K562 (cell line): ENCODE data around the gene KIF26B. TPM values are rescaled to one million over a fixed set of nuclear protein-coding genes. Genes with fewer than 3 reads are reported as not detected.

ENCODE experiments used
- ATAC-seq: fragments of 200-7000 bp; cut with Tn5 transposase; 3 replicates; pipeline ENCODE4 v1.9.1; 2020; ENCODE audit warnings: moderate library complexity
- BruUV-seq: library from RNA; stranded (reverse); fragments of 400-500 nt; replicated peaks from 2 replicates; lab custom pipeline; 2021; lab: Mats Ljungman, UMichigan
- CTCF ChIA-PET: fragments of 300-600 bp; formaldehyde crosslinking; extraction: SDS; loops from one replicate; lab custom pipeline; 2021; ENCODE audit warnings: low intra/inter-chr PET ratio; lab: Yijun Ruan, JAX
- POLR2A ChIA-PET: fragments of 300-600, 350-650 bp; sonication (Branson Sonifier 250); formaldehyde crosslinking; extraction: SDS; loops from one replicate; lab custom pipeline; 2021; ENCODE audit warnings: antibody characterized with exemption, inconsistent platforms; lab: Yijun Ruan, JAX
- DNase-seq, 4 experiments: peaks; one replicate each; pipeline versions ENCODE4 v3.0.0 to v3.0.0-alpha.2; 2011 to 2018; ENCODE audit warnings: low spot score in 3 of 4, mixed read lengths in 3 of 4; ENCODE audit errors: extremely low read depth in 1 of 4
- FAIRE-seq: peaks from 2 replicates; lab custom pipeline; 2011; peaks lifted over from hg19 to GRCh38; lab: Jason Lieb, UNC
- H2AFZ ChIP-seq: 2 replicates; pipeline ENCODE4 v1.6.0; 2011; ENCODE audit warnings: low read depth, low read length, control low read depth, inconsistent platforms
- H3K27ac ChIP-seq: fragments of 200-600 bp; 3 replicates; pipeline ENCODE4 v1.8.0; 2011; ENCODE audit warnings: low read depth, mild to moderate bottlenecking, control low read depth, inconsistent platforms, low read length, moderate library complexity, mixed read lengths; ENCODE audit errors: extremely low read depth
- H3K27me3 ChIP-seq, 2 experiments: fragments of 300-600 bp in 1 of 2; 2 replicates in 1 of 2; 3 replicates in 1 of 2; pipeline versions ENCODE4 v1.6.0 to v1.8.0; 2011; ENCODE audit warnings: inconsistent platforms in 2 of 2, low read length in 2 of 2, mild to moderate bottlenecking in 1 of 2, mixed read lengths in 1 of 2, moderate library complexity in 1 of 2; ENCODE audit not compliant: control insufficient read depth in 2 of 2, insufficient read depth in 2 of 2
- H3K36me3 ChIP-seq: fragments of 300-600 bp; 3 replicates; pipeline ENCODE4 v1.8.0; 2011; ENCODE audit warnings: mild to moderate bottlenecking, low read length, inconsistent platforms; ENCODE audit not compliant: control insufficient read depth, insufficient read depth
- H3K4me1 ChIP-seq, 2 experiments: fragments of 200-600 bp in 1 of 2; replicated peaks in 1 of 2; 2 replicates in 1 of 2; 3 replicates in 1 of 2; pipeline versions ENCODE4 v1.5.1 to v1.8.0; 2011; ENCODE audit warnings: inconsistent platforms in 2 of 2, low read length in 2 of 2, mild to moderate bottlenecking in 1 of 2, mixed read lengths in 1 of 2, moderate library complexity in 1 of 2; ENCODE audit not compliant: control insufficient read depth in 2 of 2, insufficient read depth in 2 of 2
- H3K4me2 ChIP-seq: 2 replicates; pipeline ENCODE4 v1.6.1; 2011; ENCODE audit warnings: low read length, control low read depth, inconsistent platforms, mixed read lengths; ENCODE audit not compliant: insufficient read depth
- H3K4me3 ChIP-seq: fragments of 200-600 bp; sonication (generic), shearing (Covaris generic); 2 replicates; pipeline ENCODE4 v1.5.1; 2016; ENCODE audit warnings: control low read depth, inconsistent platforms
- H3K79me2 ChIP-seq: fragments of 200-600 bp; 3 replicates; pipeline ENCODE4 v1.8.0; 2011; ENCODE audit warnings: low read length, inconsistent platforms; ENCODE audit not compliant: control insufficient read depth, insufficient read depth
- H3K9ac ChIP-seq, 2 experiments: 2 replicates each; pipeline versions ENCODE4 v1.6.0 to v1.6.1; 2011; ENCODE audit warnings: low read depth in 2 of 2, low read length in 2 of 2, control low read depth in 1 of 2, inconsistent platforms in 1 of 2, mild to moderate bottlenecking in 1 of 2, mixed read lengths in 1 of 2; ENCODE audit not compliant: insufficient read depth in 1 of 2
- H3K9me1 ChIP-seq: one replicate; pipeline ENCODE4 v1.6.0; 2011; ENCODE audit warnings: inconsistent platforms, mild to moderate bottlenecking, low read length, moderate library complexity; ENCODE audit not compliant: control insufficient read depth, insufficient read depth
- H3K9me3 ChIP-seq: replicated peaks from 2 replicates; pipeline ENCODE4 v1.5.1; 2011; ENCODE audit warnings: low read depth, low read length, inconsistent platforms; ENCODE audit not compliant: control insufficient read depth, insufficient read depth
- H4K20me1 ChIP-seq: replicated peaks from 2 replicates; pipeline ENCODE4 v1.6.1; 2011; ENCODE audit warnings: low read length, inconsistent platforms, mixed read lengths; ENCODE audit not compliant: control insufficient read depth, insufficient read depth
- ATF1 ChIP-seq, 2 experiments: fragments of 450-650 bp in 1 of 2; IDR thresholded peaks; 2 replicates each; pipeline ENCODE4 v1.6.1; 2016; ENCODE audit warnings: missing compliant biosample characterization in 1 of 2, missing genetic modification characterization in 1 of 2
- BRCA1 ChIP-seq, 2 experiments: fragments of 450-650 bp in 1 of 2; sonication (generic) in 1 of 2; formaldehyde crosslinking in 1 of 2; IDR thresholded peaks; 2 replicates each; pipeline versions ENCODE4 v1.5.0 to v1.6.1; 2017 to 2020; ENCODE audit warnings: mild to moderate bottlenecking in 1 of 2, missing genetic modification reagents in 1 of 2
- HEY1 ChIP-seq: fragments of 250-450 bp; sonication (Bioruptor Pico); IDR thresholded peaks from 2 replicates; pipeline ENCODE4 v1.5.0; 2020; ENCODE audit warnings: mild to moderate bottlenecking, moderate library complexity, borderline replicate concordance
- HNRNPL ChIP-seq: fragments of 200-400 bp; formaldehyde crosslinking; IDR thresholded peaks from 2 replicates; pipeline ENCODE4 v1.6.1; 2017; ENCODE audit warnings: low read depth, mild to moderate bottlenecking, low read length
- KLF13 ChIP-seq: fragments of 450-650 bp; IDR thresholded peaks from 2 replicates; pipeline ENCODE4 v1.6.1; 2016; ENCODE audit warnings: missing genetic modification characterization, low read depth, mild to moderate bottlenecking, missing compliant biosample characterization, moderate library complexity, borderline replicate concordance
- PURB ChIP-seq: sonication (generic); formaldehyde crosslinking; IDR thresholded peaks from 2 replicates; pipeline ENCODE4 v1.9.0; 2021; ENCODE audit warnings: low read depth, mild to moderate bottlenecking, missing genetic modification reagents
- THRB ChIP-seq: fragments of 450-650 bp; formaldehyde crosslinking; conservative IDR thresholded peaks from 2 replicates; pipeline ENCODE4 v1.4.0; 2022; ENCODE audit warnings: mild to moderate bottlenecking, missing genetic modification characterization
- ZEB2 ChIP-seq: fragments of 450-650 bp; IDR thresholded peaks from 2 replicates; pipeline ENCODE4 v1.6.1; 2016
- ZFP36 ChIP-seq: fragments of 150-350 bp; IDR thresholded peaks from 2 replicates; pipeline ENCODE4 v1.6.1; 2018; ENCODE audit warnings: low read length, low read depth; ENCODE audit not compliant: partially characterized antibody
- ZNF280A ChIP-seq: fragments of 450-650 bp; IDR thresholded peaks from 2 replicates; pipeline ENCODE4 v1.6.1; 2018; ENCODE audit warnings: mild to moderate bottlenecking, low read depth; ENCODE audit not compliant: partially characterized antibody
- WGBS: fragments of 100-300 bp; shearing (Covaris generic); methylation state at CpG from one replicate; pipeline ENCODE4 v1.1.6; 2016; ENCODE audit warnings: low coverage, mixed read lengths; ENCODE audit not compliant: insufficient coverage; ENCODE audit errors: missing lambda C conversion rate; 5-methylcytosine and 5-hydroxymethylcytosine counted together
- in situ Hi-C: fragments of 300-500 bp; cut with MboI; formaldehyde crosslinking; loops from 4 replicates; pipeline ENCODE4 v1.15.0; 2018; ENCODE audit warnings: inconsistent platforms, mixed read lengths
- intact Hi-C: fragments of 100-400 bp; cut with micrococcal nuclease; formaldehyde crosslinking; loops from 2 replicates; pipeline ENCODE4 v1.14.2; 2022
- polyA plus RNA-seq, 8 experiments: library from polyadenylated mRNA; depleted of rRNA in 4 of 8; stranded (reverse) in 5 of 8; unstranded in 3 of 8; fragments of >200 nt; fragmentation: Nextera tagmentation in 2 of 8; fragmentation: Illumina TruSeq in 1 of 8; extraction: Ambion mirVana in 2 of 8; extraction: Trizol in 1 of 8; gene quantifications; 2 replicates each; pipeline versions ENCODE4 v1.2.1 to v1.2.3, GENCODE V29; 2011 to 2014; ENCODE audit warnings: inconsistent platforms in 1 of 8, missing spikeins in 1 of 8
- total RNA-seq, 7 experiments: library from RNA; depleted of rRNA in 6 of 7; stranded (reverse); fragments of >200 nt in 6 of 7; fragmentation: Illumina TruSeq in 2 of 7; extraction: Trizol in 2 of 7; gene quantifications; 2 replicates each; pipeline versions ENCODE4 v1.2.1 to v1.2.3, GENCODE V29; 2011 to 2021; ENCODE audit warnings: low replicate concordance in 1 of 7
- TF ChIP-seq, protein P1 (sequence below): IDR thresholded peaks from 2 replicates; pipeline ENCODE4 v1.6.1; 2011; ENCODE audit warnings: borderline replicate concordance, low read depth, mild to moderate bottlenecking, moderate library complexity, low read length; ENCODE audit not compliant: insufficient read depth, poor library complexity, severe bottlenecking
- TF ChIP-seq, protein P2 (sequence below): fragments of 450-650 bp; formaldehyde crosslinking; IDR thresholded peaks from 2 replicates; pipeline ENCODE4 v1.4.0; 2020; ENCODE audit warnings: mild to moderate bottlenecking

Gene KIF26B
- total and polyA plus RNA-seq, 9 of the 15 experiments (the other 6 are each of a cell fraction or from before 2014, with no cell fraction given), result 0.02 to 0.08 (median 0.03) TPM; not detected in 6

- Histone ChIP-seq H3K9ac (no peak overlapping the region), H3K4me3 (no peak overlapping the region), H3K27me3 (peaks cover 24 to 61% of the 10 kb centered on the region in 2 experiments), H3K9me3 (no peaks in the 10 kb centered on the region), H3K79me2 (no peaks in the 10 kb centered on the region), H3K4me2 (no peak overlapping the region)
- intact Hi-C loops, result no loop called here
- CTCF ChIA-PET, result no interaction called here
- TF ChIP-seq, protein P1, sequence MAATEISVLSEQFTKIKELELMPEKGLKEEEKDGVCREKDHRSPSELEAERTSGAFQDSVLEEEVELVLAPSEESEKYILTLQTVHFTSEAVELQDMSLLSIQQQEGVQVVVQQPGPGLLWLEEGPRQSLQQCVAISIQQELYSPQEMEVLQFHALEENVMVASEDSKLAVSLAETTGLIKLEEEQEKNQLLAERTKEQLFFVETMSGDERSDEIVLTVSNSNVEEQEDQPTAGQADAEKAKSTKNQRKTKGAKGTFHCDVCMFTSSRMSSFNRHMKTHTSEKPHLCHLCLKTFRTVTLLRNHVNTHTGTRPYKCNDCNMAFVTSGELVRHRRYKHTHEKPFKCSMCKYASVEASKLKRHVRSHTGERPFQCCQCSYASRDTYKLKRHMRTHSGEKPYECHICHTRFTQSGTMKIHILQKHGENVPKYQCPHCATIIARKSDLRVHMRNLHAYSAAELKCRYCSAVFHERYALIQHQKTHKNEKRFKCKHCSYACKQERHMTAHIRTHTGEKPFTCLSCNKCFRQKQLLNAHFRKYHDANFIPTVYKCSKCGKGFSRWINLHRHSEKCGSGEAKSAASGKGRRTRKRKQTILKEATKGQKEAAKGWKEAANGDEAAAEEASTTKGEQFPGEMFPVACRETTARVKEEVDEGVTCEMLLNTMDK, result no peak
- TF ChIP-seq, protein P2, sequence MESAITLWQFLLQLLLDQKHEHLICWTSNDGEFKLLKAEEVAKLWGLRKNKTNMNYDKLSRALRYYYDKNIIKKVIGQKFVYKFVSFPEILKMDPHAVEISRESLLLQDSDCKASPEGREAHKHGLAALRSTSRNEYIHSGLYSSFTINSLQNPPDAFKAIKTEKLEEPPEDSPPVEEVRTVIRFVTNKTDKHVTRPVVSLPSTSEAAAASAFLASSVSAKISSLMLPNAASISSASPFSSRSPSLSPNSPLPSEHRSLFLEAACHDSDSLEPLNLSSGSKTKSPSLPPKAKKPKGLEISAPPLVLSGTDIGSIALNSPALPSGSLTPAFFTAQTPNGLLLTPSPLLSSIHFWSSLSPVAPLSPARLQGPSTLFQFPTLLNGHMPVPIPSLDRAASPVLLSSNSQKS (CRISPR knock-in tag), result no peak
- no peak for TF ChIP-seq THRB (CRISPR knock-in tag)
- TF ChIP-seq ZNF280A, result no peak
- no peak for TF ChIP-seq ATF1 (CRISPR knock-in tag; IDR thresholded peaks at IDR 0.05)
- TF ChIP-seq ATF1 (tag; IDR thresholded peaks at IDR 0.05), result no peak
- no peak for TF ChIP-seq ZFP36
- no peak for TF ChIP-seq HNRNPL
- TF ChIP-seq KLF13 (tag), result no peak
- TF ChIP-seq HEY1, result no peak
- no peak for TF ChIP-seq ZEB2
- no peak for TF ChIP-seq PURB (CRISPR knock-in tag)
- no peak for TF ChIP-seq BRCA1 (IDR thresholded peaks at IDR 0.05)
- TF ChIP-seq BRCA1 (CRISPR knock-in tag; IDR thresholded peaks at IDR 0.05), result no peak
- TF ChIP-seq, all 486 proteins: peak for 0
- ATAC-seq (no peak), FAIRE-seq (peak; percentile 29), DNase-seq (no peak)
- POLR2A ChIA-PET, result no interaction called here
- BruUV-seq, result no TSS peak
- Histone ChIP-seq H3K9me1 (no peaks in the 10 kb centered on the region), H4K20me1 (peaks cover 4% of the 10 kb centered on the region; the same call in 1 of the 2 replicates), H3K36me3 (no peaks in the 10 kb centered on the region), H3K4me1 (peaks cover 0 to 4% of the 10 kb centered on the region in 2 experiments; a peak in 1 of 5 replicates), H2AFZ (no peak overlapping the region), H3K27ac (no peak overlapping the region)
- in situ Hi-C loops, result no loop called here
- WGBS, result 1% methylated on average over 11 of the region's 11 CpGs
Observed at GRCh38 chr1:245463392-245464165, 308.8 kb downstream of the KIF26B start.
